KMS-11 (cell line): Measurements from ENCODE around the gene DNAJC5G.
"Not testable (repeated sequence)": the region's sequence is repeated elsewhere in the genome, so short reads cannot be mapped to it uniquely, and the experiment has no call there.

Source experiments
- H2AFZ ChIP-seq: fragments of 200-600 bp; sonication (generic); 2 replicates; pipeline ENCODE4 v1.6.1; 2016; ENCODE audit warnings: antibody characterized with exemption, mixed run types, low read depth
- H3K27ac ChIP-seq: fragments of 200-600 bp; sonication (generic); 2 replicates; pipeline ENCODE4 v1.6.1; 2016; ENCODE audit warnings: mild to moderate bottlenecking, mixed run types
- H3K27me3 ChIP-seq: fragments of 200-600 bp; sonication (generic); 2 replicates; pipeline ENCODE4 v1.6.1; 2017; ENCODE audit warnings: mild to moderate bottlenecking, low read depth, mixed run types, moderate library complexity; ENCODE audit not compliant: insufficient read depth
- H3K36me3 ChIP-seq: fragments of 200-600 bp; sonication (generic); 2 replicates; pipeline ENCODE4 v1.6.1; 2017; ENCODE audit warnings: mild to moderate bottlenecking, mixed run types; ENCODE audit not compliant: insufficient read depth
- H3K4me1 ChIP-seq: fragments of 200-600 bp; sonication (generic); 2 replicates; pipeline ENCODE4 v1.6.1; 2016; ENCODE audit warnings: mild to moderate bottlenecking, low read depth, mixed run types; ENCODE audit not compliant: poor library complexity, severe bottlenecking
- H3K4me2 ChIP-seq: fragments of 200-600 bp; sonication (generic); 2 replicates; pipeline ENCODE4 v1.7.0; 2016; ENCODE audit warnings: mild to moderate bottlenecking, mixed run types
- H3K4me3 ChIP-seq: fragments of 200-600 bp; sonication (generic); IDR thresholded peaks from 2 replicates; pipeline ENCODE4 v1.6.1; 2017; ENCODE audit warnings: low read depth, low read length, mixed read lengths; ENCODE audit not compliant: insufficient read depth
- H3K79me2 ChIP-seq: fragments of 200-600 bp; sonication (generic); 2 replicates; pipeline ENCODE4 v1.6.1; 2016; ENCODE audit warnings: low read depth, mixed run types; ENCODE audit not compliant: insufficient read depth
- H3K9ac ChIP-seq: fragments of 200-600 bp; sonication (generic); 2 replicates; pipeline ENCODE4 v1.6.1; 2016; ENCODE audit warnings: mild to moderate bottlenecking, mixed run types
- H4K20me1 ChIP-seq: fragments of 200-600 bp; sonication (generic); 2 replicates; pipeline ENCODE4 v1.6.1; 2016; ENCODE audit warnings: mild to moderate bottlenecking, mixed run types; ENCODE audit not compliant: insufficient read depth
- TF ChIP-seq, protein P1 (sequence below): fragments of 200-600 bp; sonication (generic); conservative IDR thresholded peaks from 2 replicates; pipeline ENCODE4 v1.6.1; 2017; ENCODE audit warnings: low read depth, mild to moderate bottlenecking, antibody characterized with exemption, low read length, moderate library complexity, mixed read lengths

The DNAJC5G gene

DNA sequence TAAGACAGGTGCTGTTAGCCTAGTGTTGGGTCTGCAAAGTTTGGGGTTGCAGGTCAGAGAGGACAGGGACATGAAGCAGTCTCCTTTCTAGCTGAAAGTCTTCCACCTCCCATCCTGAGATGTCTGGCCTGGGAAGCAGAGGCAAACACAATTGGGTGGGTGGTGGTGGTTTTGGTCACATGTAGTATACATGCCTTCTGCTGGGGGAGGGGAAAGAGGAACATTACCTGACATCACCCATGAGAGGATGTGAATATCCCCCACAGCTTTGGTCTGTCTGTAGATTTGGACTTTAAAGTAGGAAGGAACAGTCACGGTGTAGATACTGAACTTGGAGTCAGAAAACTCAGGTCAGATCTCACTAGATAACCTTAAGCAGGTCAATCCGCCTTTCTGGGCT, 4.6 kb upstream of the DNAJC5G start:
- Histone ChIP-seq H3K79me2 (no peaks in the 10 kb centered on the region), H3K9ac (no peak overlapping the region), H3K4me1 (no peaks in the 10 kb centered on the region), H2AFZ (no peak overlapping the region), H3K27me3 (peaks cover under 1% of the 10 kb centered on the region; the same call in 1 of the 2 replicates), H3K36me3 (no peaks in the 10 kb centered on the region), H3K4me2 (no peak overlapping the region), H3K4me3 (no peak overlapping the region), H3K27ac (no peak overlapping the region), H4K20me1 (no peaks in the 10 kb centered on the region)
- TF ChIP-seq, protein P1, sequence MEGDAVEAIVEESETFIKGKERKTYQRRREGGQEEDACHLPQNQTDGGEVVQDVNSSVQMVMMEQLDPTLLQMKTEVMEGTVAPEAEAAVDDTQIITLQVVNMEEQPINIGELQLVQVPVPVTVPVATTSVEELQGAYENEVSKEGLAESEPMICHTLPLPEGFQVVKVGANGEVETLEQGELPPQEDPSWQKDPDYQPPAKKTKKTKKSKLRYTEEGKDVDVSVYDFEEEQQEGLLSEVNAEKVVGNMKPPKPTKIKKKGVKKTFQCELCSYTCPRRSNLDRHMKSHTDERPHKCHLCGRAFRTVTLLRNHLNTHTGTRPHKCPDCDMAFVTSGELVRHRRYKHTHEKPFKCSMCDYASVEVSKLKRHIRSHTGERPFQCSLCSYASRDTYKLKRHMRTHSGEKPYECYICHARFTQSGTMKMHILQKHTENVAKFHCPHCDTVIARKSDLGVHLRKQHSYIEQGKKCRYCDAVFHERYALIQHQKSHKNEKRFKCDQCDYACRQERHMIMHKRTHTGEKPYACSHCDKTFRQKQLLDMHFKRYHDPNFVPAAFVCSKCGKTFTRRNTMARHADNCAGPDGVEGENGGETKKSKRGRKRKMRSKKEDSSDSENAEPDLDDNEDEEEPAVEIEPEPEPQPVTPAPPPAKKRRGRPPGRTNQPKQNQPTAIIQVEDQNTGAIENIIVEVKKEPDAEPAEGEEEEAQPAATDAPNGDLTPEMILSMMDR: no peak

DNA sequence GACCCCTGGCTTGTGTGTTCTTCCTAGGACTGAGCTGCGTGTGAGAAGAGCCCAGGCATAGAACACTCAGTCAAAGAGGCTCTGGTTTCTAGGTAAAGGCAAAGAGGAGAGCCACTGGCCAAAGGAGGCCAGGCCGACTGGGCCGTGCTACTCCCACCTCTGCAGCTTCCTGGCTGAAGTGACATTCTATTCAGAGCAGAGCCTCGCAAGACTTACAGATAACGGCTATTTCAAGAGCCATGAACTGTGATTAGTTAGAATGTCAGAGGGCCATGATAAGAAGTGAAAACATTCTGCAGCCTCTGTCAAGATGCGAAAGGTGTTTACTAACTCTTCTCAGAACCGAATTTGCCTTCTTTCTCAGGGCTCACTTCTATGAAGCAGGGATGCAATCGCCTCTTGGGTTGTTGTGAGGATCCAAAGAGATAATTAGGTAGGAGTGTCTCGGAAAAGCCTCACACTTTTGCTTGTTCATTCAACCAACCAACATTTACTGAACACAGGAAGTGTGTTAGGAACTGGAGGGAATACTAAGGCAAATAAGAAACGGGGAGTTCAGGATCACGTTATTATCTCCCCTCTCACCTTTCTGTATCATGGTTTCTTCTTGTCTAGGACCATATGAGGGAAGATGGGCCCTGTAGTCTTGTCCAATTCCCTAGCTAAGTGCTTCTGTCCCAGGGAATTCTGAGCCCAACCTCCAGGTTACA, 3.4 kb upstream of the DNAJC5G start:
- no peak overlapping the region for H3K9ac ChIP-seq
- no peaks in the 10 kb centered on the region for H3K79me2 ChIP-seq
- no peak overlapping the region for H2AFZ ChIP-seq
- H3K36me3 ChIP-seq: no peaks in the 10 kb centered on the region
- H3K4me1 ChIP-seq: no peaks in the 10 kb centered on the region
- no peaks in the 10 kb centered on the region; the same call in 1 of the 2 replicates for H3K27me3 ChIP-seq
- H3K4me3 ChIP-seq: no peak overlapping the region
- no peaks in the 10 kb centered on the region for H4K20me1 ChIP-seq
- no peak overlapping the region for H3K27ac ChIP-seq
- TF ChIP-seq, protein P1: no peak
- H3K4me2 ChIP-seq: no peak overlapping the region

DNA sequence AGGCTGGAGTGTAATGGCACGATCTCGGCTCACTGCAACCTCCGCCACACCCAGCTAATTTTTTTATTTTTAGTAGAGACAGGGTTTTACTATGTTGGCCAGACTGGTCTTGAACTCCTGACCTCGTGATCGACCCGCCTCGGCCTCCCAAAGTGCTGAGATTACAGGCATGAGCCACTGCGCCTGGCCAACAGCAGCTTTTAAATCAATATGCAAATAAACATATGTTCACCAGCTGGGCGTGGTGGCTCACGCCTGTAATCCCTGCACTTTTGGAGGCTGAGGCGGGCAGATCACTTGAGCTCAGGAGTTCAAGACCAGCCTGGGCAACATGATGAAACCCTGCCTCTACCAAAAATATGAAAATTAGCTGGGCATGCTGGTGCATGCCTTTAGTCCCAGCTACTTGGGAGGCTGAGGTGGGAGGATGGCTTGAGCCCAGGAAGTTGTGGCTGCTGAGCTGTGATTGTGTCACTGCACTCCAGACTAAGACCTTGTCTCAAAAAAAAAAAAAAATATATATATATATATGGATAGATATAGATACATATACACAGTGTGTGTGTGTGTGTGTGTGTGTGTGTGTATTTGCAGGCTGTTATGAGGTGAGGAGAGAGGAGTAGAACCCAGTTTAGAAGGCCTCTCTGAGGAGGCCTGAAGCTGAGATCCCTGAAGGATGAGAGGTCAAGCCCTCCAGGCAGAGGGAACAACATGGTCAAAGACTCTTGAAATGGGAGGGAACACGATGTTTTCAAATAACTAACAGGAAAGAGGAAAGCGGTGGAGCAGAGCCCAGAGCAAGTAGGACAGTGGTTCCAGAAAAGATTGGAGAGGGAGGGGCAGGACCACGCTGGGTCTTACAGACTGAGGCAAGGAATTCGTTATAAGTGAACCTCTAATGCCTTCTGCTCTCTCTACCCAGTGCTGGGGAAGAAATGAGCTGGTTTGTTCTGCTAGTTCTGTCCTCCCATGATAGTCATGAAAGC, 2.4 kb upstream of the DNAJC5G start:
- H3K79me2 ChIP-seq, H3K27me3 ChIP-seq, H3K4me3 ChIP-seq, H3K9ac ChIP-seq, H3K36me3 ChIP-seq, H3K4me2 ChIP-seq, H3K27ac ChIP-seq, H4K20me1 ChIP-seq, H2AFZ ChIP-seq, H3K4me1 ChIP-seq: not testable (repeated sequence)

DNA sequence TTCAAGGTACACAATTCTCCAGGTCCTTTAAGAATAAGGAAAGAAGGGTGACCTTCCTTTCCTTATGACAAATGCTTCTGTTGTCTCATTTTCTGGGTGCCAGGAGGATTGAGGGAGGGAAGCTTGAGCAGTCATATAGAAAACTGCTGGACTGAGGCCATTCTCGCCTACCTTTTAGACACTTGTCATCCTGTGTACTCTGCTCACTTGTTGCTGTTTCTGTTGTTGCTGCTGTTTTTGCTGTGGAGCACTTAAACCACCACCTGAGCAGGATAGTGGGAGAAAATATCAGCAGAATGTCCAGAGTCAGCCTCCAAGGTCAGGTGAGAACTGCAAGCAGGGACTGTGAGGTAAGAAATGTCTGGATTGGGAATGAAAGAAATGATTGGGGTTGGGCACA, 2.8 kb downstream of the DNAJC5G start:
- Histone ChIP-seq H3K4me1 (peaks cover 7% of the 10 kb centered on the region), H3K79me2 (no peaks in the 10 kb centered on the region), H3K4me3 (no peak overlapping the region), H2AFZ (no peak overlapping the region), H3K27me3 (no peaks in the 10 kb centered on the region; the same call in 1 of the 2 replicates), H3K27ac (no peak overlapping the region), H3K4me2 (no peak overlapping the region), H3K36me3 (no peaks in the 10 kb centered on the region), H4K20me1 (no peaks in the 10 kb centered on the region), H3K9ac (no peak overlapping the region)
- TF ChIP-seq, protein P1: no peak
